ENCODE results near the gene ZNF74.
"Not testable (repeated sequence)": the region's sequence is repeated elsewhere in the genome, so short reads cannot be mapped to it uniquely, and the experiment has no call there.

Gene ZNF74

DNA sequence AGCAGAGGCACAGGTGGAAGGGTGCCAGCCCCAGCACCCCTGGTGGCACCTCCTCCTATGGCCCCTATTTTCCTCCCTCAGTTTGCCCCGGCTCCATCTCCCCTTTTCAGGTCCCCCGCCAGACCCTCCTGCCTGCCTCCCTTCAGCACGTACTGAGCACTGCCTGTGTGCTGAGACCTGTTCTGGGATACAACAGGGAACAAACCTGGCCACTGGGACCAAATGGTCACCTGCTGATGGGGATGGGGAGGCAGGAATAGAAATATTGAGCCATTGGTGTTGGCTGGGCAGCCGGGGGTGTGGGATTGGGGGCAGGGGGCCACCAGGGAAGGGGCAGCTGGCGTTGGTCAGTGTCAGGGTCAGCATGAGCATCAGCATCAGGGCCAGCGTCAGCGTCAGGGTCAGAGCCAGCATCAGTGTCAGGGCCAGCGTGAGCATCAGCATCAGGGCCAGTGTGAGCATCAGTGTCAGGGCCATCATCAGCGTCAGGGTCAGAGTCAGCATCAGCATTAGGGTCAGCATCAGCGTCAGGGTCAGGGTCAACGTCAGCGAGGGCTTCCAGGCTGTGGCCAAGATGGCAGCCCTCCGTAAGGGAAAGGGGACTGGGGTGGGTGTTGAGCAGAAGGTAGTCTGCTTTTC is 7.5 kb downstream of the ZNF74 start:
- no peak for DNase-seq

DNA sequence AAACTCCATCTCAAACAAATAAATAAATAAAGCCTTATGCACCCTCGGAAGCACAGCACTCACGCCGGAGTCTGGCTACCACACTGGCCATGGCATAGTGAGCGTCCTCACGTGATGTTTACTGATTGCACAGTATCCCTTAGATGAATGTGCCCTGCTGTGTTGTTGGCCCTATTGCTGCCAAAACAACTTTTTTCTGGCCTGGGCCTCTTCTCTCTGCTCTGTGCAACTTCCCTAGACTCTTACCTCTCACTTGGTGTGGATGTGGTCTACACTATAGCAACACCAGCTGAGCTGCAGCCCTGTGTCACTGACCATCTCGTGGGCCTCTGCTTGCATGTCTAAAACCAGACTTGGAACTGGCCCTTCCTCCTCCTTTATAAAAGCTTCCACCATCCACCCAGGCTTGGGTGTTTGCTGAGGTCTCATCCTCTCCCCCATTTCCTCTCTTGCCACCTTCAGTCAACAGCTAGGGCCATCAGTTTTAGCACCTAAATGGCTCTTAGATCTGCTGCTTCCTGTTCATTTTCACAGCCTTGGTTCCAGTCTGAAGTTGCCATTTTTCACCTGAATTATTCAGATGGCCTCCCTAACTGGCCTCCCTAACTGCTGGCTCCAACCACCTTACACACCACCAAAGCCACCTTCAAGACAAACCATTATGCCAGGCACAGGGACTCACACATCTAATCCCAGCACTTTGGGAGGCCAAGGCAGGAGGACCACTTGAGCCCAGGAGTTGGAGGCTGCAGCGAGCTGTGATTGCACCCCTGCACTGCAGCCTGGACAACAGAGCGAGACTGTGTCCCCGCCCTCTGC is 9.2 kb downstream of the ZNF74 start:
- DNase-seq = no peak

- no peak for DNase-seq
These were observed 9.8 kb downstream of the ZNF74 start for GRCh38 chr22:20403779-20404140.

- DNase-seq = no peak
These were observed 10.9 kb downstream of the ZNF74 start for GRCh38 chr22:20404881-20405280.

DNA sequence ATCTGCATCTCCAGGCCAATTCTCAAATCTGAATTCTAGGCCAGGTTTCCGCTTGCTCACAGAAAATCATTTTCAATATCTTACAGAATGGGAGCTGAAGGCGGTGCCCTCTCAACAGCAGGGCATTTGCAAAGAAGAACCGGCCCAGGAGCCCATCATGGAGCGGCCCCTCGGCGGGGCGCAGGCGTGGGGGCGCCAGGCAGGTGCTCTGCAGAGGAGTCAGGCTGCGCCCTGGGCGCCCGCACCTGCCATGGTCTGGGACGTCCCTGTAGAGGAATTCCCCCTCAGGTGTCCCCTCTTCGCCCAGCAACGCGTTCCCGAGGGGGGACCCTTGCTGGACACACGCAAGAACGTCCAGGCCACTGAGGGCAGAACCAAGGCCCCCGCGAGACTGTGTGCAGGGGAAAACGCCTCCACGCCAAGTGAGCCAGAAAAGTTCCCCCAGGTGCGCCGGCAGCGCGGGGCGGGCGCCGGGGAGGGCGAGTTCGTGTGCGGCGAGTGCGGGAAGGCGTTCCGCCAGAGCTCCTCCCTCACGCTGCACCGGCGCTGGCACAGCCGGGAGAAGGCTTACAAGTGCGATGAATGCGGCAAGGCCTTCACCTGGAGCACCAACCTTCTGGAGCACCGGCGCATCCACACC is 11.5 kb downstream of the ZNF74 start:
- DNase-seq = no peak

- DNase-seq = no peak
These were observed 12.2 kb downstream of the ZNF74 start for GRCh38 chr22:20405931-20406685.

DNA sequence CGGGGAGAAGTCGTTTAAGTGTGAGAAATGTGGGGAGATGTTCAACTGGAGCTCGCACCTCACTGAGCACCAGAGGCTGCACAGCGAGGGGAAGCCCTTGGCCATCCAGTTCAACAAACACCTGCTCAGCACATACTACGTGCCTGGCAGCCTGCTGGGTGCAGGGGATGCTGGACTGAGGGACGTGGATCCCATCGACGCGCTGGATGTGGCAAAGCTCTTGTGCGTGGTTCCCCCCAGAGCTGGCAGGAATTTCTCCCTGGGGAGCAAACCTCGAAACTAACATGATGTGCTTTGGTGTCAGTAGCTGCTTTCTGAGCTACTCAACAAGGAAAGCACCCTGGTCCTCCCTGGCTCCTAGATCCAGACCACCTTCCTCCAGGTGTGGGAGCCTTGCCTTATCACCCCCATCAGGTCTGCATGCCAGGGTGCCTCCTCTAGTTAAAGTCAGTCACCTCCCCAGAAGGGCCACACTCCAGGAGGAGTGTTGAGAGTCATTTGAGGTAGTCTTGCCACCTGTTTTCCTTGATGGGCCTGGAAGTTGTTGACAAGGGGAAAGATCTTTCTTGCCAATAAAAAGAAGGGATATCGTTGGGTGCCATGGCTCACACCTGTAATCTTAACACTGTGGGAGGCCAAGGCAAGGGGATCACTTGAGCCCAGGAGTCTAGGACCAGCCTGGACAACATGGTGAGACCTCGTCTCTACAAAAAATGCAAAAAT is 12.9 kb downstream of the ZNF74 start:
- no peak for DNase-seq

GRCh38 chr22:20407829-20408228 is 13.9 kb downstream of the ZNF74 start:
- DNase-seq = no peak

DNA sequence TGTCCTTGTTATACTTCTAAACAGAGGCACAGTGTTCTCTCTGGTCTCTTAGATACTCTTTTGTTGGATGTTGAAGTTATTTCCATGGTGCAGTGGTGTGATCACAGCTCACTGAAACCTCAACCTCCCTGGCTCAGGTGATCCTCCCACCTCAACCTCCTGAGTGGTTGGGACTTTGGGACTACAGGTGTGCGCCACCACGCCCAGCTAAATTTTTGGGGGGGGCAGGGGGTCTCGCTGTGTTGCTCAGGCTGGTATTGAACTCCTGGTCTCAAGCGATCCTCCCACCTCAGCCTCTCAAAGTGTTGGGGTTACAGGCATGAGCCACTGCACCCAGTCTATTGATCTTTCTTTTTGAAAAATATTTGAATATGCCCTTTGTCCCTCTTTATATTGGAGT is 14.9 kb downstream of the ZNF74 start:
- DNase-seq = no peak

- not testable (repeated sequence) for DNase-seq
These were observed 15.4 kb downstream of the ZNF74 start for GRCh38 chr22:20409385-20409784.

GRCh38 chr22:20412474-20413216 is 18.7 kb downstream of the ZNF74 start:
- no peak for DNase-seq

DNA sequence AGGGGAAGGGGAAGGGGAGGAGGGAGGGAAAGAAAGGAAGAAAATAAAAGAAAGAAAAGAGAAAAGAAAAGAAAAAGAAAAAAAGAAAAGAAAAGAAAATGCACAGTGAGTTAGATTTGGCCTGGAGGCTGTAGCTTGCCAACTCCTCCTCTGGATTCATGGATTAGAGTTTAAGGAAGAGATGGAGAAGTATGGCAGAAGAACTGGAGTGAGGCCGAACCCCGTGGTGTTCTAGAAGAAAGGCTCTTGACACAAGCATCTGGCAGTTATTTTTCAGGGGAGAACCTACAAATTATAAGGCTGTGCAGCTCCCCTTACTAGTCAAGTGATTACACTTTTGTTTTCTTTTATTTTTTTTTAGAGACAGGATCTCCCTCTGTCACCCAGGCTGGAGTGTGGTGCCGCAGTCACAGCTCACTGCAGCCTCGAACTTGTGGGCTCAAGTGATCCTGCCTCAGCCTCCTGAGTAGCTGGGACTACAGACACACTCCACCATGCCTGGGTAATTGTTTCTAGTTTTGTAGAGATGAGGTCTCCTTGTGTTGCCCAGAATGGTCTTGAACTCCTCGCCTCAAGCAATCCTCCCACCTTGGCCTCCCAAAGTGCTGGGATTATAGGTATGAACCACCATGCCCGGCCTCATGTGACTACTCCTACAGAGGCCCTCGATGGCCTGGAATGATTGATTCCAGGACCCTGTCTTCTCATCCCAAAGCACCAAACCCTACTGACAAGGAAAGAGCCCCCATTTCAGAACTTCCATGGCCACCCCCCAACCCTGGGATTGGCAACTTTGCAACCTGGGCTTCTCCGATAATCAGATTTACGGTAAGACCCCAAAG is 19.5 kb downstream of the ZNF74 start:
- no peak for DNase-seq

DNA sequence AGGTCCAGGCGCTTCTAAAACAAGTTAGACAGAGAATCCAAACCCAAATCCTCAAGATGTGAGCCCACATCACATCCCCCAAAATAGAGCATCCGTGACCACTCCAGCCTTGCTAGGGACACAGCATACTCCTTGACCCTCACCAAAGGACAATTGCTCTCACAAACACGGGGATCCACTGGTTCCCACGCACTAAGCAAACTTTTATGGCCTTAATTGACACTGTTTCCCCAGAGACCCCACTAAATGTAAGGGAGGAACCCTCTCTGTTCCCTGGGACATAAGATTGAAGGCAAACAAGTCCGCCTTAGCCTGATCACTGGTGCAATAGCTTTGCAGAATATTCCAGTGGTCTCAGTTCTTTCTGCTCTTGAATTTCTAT is 20.1 kb downstream of the ZNF74 start:
- DNase-seq = no peak

DNA sequence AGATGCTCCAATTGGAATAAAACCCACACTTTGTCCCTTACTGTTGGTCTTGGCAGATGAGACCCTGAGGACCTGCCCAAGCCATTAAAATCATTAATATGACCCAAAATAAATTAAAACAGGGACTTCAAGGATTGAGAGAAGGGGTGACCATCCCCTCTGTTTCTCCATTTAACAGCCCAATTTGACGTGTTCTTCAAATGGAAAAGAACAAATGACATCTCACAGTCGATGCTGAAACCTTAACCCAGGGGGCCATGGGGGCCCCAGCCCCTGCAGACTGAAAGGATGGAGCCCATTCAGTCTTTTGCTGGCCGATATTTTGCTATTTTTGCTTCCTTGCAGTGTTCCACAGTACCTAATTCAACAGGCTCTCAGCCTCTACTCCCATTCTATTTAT is 20.5 kb downstream of the ZNF74 start:
- no peak for DNase-seq

GRCh38 chr22:20415241-20415640 is 21.3 kb downstream of the ZNF74 start:
- not testable (repeated sequence) for DNase-seq

- DNase-seq = not testable (repeated sequence)
These were observed 21.7 kb downstream of the ZNF74 start for GRCh38 chr22:20415699-20416098.

DNA sequence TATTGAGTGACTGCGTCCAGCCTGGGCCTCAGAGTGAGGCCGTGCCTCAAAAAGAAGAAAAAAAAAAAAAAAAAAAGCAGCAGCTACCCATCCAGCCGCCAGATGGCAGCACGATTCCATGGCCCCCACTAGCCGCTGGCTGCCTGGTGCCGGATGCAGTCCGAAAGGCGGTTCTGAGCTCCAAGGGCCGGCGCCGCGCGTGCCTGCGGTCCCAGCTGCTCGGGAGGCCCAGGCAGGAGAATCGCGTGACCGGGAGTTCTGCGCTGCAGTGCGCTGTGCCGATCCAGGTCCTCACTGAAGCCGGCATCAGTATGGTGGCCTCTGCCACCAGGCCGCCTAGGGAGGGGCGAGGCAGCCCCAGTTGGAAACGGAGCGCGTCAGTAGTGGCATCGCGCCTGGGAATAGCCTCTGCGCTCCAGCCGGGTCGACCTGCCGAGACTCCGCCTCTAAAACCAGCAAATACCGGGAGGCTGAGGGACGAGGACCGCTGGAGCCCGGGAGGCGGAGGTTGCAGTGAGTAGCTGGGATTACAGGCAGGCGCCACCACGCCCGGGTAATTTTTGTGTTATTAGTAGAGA is 24.3 kb downstream of the ZNF74 start:
- DNase-seq = peak in 1 of 2 experiments; percentile 63

- DNase-seq = no peak
These were observed 25.7 kb downstream of the ZNF74 start for GRCh38 chr22:20419664-20419951.

DNA sequence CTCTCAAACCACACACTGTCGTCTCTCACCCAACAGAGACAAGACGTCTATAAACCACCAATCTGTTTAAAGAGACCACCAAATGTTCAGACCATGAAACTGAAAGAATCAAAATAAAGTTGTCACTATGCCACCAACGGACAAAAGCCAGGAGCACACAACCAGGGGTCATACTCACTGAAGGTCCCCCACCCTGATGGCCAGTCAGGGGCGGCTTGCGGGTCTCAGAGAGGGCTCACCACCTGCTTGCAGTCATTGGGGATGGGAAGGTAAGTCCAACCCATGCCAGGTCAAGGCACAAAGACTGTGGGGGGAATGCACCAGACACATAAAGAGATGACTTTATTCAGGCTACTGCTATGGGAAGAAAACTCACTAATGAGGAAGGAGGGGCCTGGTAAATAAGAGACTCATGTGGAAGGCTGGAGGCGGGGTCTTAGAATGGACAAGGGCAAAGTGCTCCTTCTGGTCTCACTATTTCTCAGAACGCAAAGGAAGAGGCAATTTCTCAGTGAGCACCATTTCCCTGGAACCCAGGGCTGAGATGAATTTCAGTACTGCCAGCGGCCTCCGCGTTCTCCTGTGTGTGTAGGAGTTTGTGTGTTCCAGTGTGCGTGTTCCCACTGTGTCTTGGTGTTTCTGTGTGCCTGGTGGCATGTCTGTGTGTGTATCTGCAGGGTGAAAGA is 26.3 kb downstream of the ZNF74 start:
- DNase-seq = no peak

GRCh38 chr22:20421507-20421874 is 27.5 kb downstream of the ZNF74 start:
- no peak for DNase-seq
